BLaER1 (cell line): ENCODE data around the gene USP3.

Experiments used
- H3K27ac ChIP-seq: shearing (Covaris generic); formaldehyde crosslinking; 2 replicates; pipeline ENCODE4 v1.8.1; 2022
- H3K27me3 ChIP-seq: shearing (Covaris generic); formaldehyde crosslinking; 2 replicates; pipeline ENCODE4 v1.8.1; 2022
- H3K36me3 ChIP-seq: shearing (Covaris generic); formaldehyde crosslinking; 2 replicates; pipeline ENCODE4 v1.8.1; 2022
- H3K4me1 ChIP-seq: shearing (Covaris generic); formaldehyde crosslinking; 2 replicates; pipeline ENCODE4 v1.8.1; 2022
- H3K4me2 ChIP-seq: shearing (Covaris generic); formaldehyde crosslinking; 2 replicates; pipeline ENCODE4 v1.8.1; 2022
- H3K4me3 ChIP-seq: shearing (Covaris generic); formaldehyde crosslinking; 2 replicates; pipeline ENCODE4 v1.8.1; 2022
- H3K9ac ChIP-seq: shearing (Covaris generic); formaldehyde crosslinking; 2 replicates; pipeline ENCODE4 v1.8.1; 2022
- H3K9me3 ChIP-seq: shearing (Covaris generic); formaldehyde crosslinking; 2 replicates; pipeline ENCODE4 v1.8.1; 2022
- H4K20me1 ChIP-seq: shearing (Covaris generic); formaldehyde crosslinking; 2 replicates; pipeline ENCODE4 v1.8.1; 2022
- Cebpa-rat ChIP-seq: shearing (Covaris generic); IDR thresholded peaks from 2 replicates; pipeline ENCODE4 v1.8.1; 2022

The USP3 gene

GRCh38 chr15:63488398-63488960, 15.9 kb upstream of the USP3 start:
- Histone ChIP-seq H3K9me3 (no peaks in the 10 kb centered on the region), H3K27ac (no peak overlapping the region), H3K4me1 (peaks cover 52% of the 10 kb centered on the region), H3K4me2 (no peak overlapping the region), H3K27me3 (no peaks in the 10 kb centered on the region), H3K9ac (no peak overlapping the region), H3K36me3 (no peaks in the 10 kb centered on the region), H3K4me3 (no peak overlapping the region), H4K20me1 (no peaks in the 10 kb centered on the region)
- TF ChIP-seq Cebpa-rat, result no peak

GRCh38 chr15:63489352-63489751, 15.0 kb upstream of the USP3 start:
- H4K20me1 ChIP-seq, result no peaks in the 10 kb centered on the region
- no peak overlapping the region for H3K27ac ChIP-seq
- H3K9me3 ChIP-seq, result no peaks in the 10 kb centered on the region
- no peak overlapping the region for H3K4me3 ChIP-seq
- no peaks in the 10 kb centered on the region for H3K27me3 ChIP-seq
- TF ChIP-seq Cebpa-rat, result no peak
- no peak overlapping the region for H3K9ac ChIP-seq
- H3K4me2 ChIP-seq, result no peak overlapping the region
- H3K36me3 ChIP-seq, result no peaks in the 10 kb centered on the region
- H3K4me1 ChIP-seq, result peaks cover 52% of the 10 kb centered on the region

GRCh38 chr15:63490345-63491034, 13.9 kb upstream of the USP3 start:
- Histone ChIP-seq H3K9ac (no peak overlapping the region; the same call in 1 of the 2 replicates), H3K4me1 (peaks cover 42% of the 10 kb centered on the region), H3K4me2 (peak overlapping the region; percentile 73), H4K20me1 (no peaks in the 10 kb centered on the region), H3K36me3 (no peaks in the 10 kb centered on the region), H3K27me3 (no peaks in the 10 kb centered on the region), H3K9me3 (no peaks in the 10 kb centered on the region), H3K27ac (no peak overlapping the region), H3K4me3 (no peak overlapping the region)
- TF ChIP-seq Cebpa-rat, result no peak

- no peak overlapping the region; the same call in 1 of the 2 replicates for H3K9ac ChIP-seq
- peak overlapping the region; percentile 73 for H3K4me2 ChIP-seq
- TF ChIP-seq Cebpa-rat, result no peak
- no peak overlapping the region for H3K4me3 ChIP-seq
- no peaks in the 10 kb centered on the region for H4K20me1 ChIP-seq
- no peaks in the 10 kb centered on the region for H3K27me3 ChIP-seq
- no peaks in the 10 kb centered on the region for H3K36me3 ChIP-seq
- H3K4me1 ChIP-seq, result peaks cover 39% of the 10 kb centered on the region
- H3K27ac ChIP-seq, result peak overlapping the region; percentile 39; the same call in 1 of the 2 replicates
- H3K9me3 ChIP-seq, result no peaks in the 10 kb centered on the region
Measured at GRCh38 chr15:63491116-63491827, 13.1 kb upstream of the USP3 start.

- no peak overlapping the region for H3K9ac ChIP-seq
- H3K4me1 ChIP-seq, result peaks cover 43% of the 10 kb centered on the region
- H3K27ac ChIP-seq, result no peak overlapping the region
- no peak overlapping the region for H3K4me2 ChIP-seq
- no peaks in the 10 kb centered on the region for H3K27me3 ChIP-seq
- TF ChIP-seq Cebpa-rat, result no peak
- no peaks in the 10 kb centered on the region for H3K9me3 ChIP-seq
- no peaks in the 10 kb centered on the region for H4K20me1 ChIP-seq
- no peak overlapping the region for H3K4me3 ChIP-seq
- H3K36me3 ChIP-seq, result no peaks in the 10 kb centered on the region
Measured at GRCh38 chr15:63491979-63492378, 12.4 kb upstream of the USP3 start.

GRCh38 chr15:63492541-63493077, 11.8 kb upstream of the USP3 start:
- Histone ChIP-seq H3K27ac (no peak overlapping the region), H3K4me1 (peaks cover 50% of the 10 kb centered on the region), H3K36me3 (no peaks in the 10 kb centered on the region), H3K9ac (no peak overlapping the region), H3K4me3 (no peak overlapping the region), H3K27me3 (no peaks in the 10 kb centered on the region), H4K20me1 (no peaks in the 10 kb centered on the region), H3K9me3 (no peaks in the 10 kb centered on the region), H3K4me2 (no peak overlapping the region)
- TF ChIP-seq Cebpa-rat, result no peak

GRCh38 chr15:63493436-63493835, 11.0 kb upstream of the USP3 start:
- peak overlapping the region; percentile 28; the same call in 1 of the 2 replicates for H3K4me2 ChIP-seq
- H3K4me1 ChIP-seq, result peaks cover 58% of the 10 kb centered on the region
- TF ChIP-seq Cebpa-rat, result no peak
- H3K27me3 ChIP-seq, result no peaks in the 10 kb centered on the region
- no peaks in the 10 kb centered on the region for H3K36me3 ChIP-seq
- H4K20me1 ChIP-seq, result no peaks in the 10 kb centered on the region
- peak overlapping the region; percentile 32; the same call in 1 of the 2 replicates for H3K27ac ChIP-seq
- H3K9ac ChIP-seq, result no peak overlapping the region
- H3K4me3 ChIP-seq, result no peak overlapping the region
- H3K9me3 ChIP-seq, result no peaks in the 10 kb centered on the region

GRCh38 chr15:63494408-63494807, 10.0 kb upstream of the USP3 start:
- H3K4me2 ChIP-seq, result no peak overlapping the region
- no peak overlapping the region for H3K27ac ChIP-seq
- no peaks in the 10 kb centered on the region for H3K9me3 ChIP-seq
- H3K36me3 ChIP-seq, result no peaks in the 10 kb centered on the region
- no peak overlapping the region for H3K9ac ChIP-seq
- TF ChIP-seq Cebpa-rat, result no peak
- peaks cover 63% of the 10 kb centered on the region for H3K4me1 ChIP-seq
- H3K27me3 ChIP-seq, result no peaks in the 10 kb centered on the region
- no peaks in the 10 kb centered on the region for H4K20me1 ChIP-seq
- no peak overlapping the region for H3K4me3 ChIP-seq

- no peaks in the 10 kb centered on the region for H3K27me3 ChIP-seq
- H4K20me1 ChIP-seq, result no peaks in the 10 kb centered on the region
- no peak for TF ChIP-seq Cebpa-rat
- H3K36me3 ChIP-seq, result no peaks in the 10 kb centered on the region
- peaks cover 64% of the 10 kb centered on the region for H3K4me1 ChIP-seq
- H3K9me3 ChIP-seq, result no peaks in the 10 kb centered on the region
- H3K4me3 ChIP-seq, result no peak overlapping the region
- no peak overlapping the region for H3K9ac ChIP-seq
- H3K4me2 ChIP-seq, result no peak overlapping the region
- H3K27ac ChIP-seq, result no peak overlapping the region
Measured at GRCh38 chr15:63495343-63495742, 9.1 kb upstream of the USP3 start.
